HepG2 (cell line): ENCODE results near the gene AQP7. TPM values are rescaled to one million over a fixed set of nuclear protein-coding genes. Genes with fewer than 3 reads are reported as not detected.

Source experiments
- FIP1L1 ChIP-seq: fragments of 200-400 bp; formaldehyde crosslinking; IDR thresholded peaks from 2 replicates; pipeline ENCODE4 v1.6.1; 2018; ENCODE audit warnings: low read depth, mild to moderate bottlenecking, low read length, moderate library complexity, borderline replicate concordance; ENCODE audit not compliant: insufficient read depth
- GATA4 ChIP-seq: sonication (generic); IDR thresholded peaks from 2 replicates; pipeline ENCODE4 v1.6.1; 2016; ENCODE audit warnings: antibody characterized with exemption, low read depth, borderline replicate concordance
- HDAC6 ChIP-seq: fragments of 200-600 bp; sonication (generic); IDR thresholded peaks from 2 replicates; pipeline ENCODE4 v1.7.0; 2017; ENCODE audit warnings: mild to moderate bottlenecking, antibody characterized with exemption, low read length, low read depth
- NR1H2 ChIP-seq: sonication (generic); formaldehyde crosslinking; IDR thresholded peaks from 2 replicates; pipeline ENCODE4 v1.8.1; 2022; ENCODE audit warnings: low read depth, missing genetic modification reagents, borderline replicate concordance
- NR2F2 ChIP-seq: IDR thresholded peaks from 2 replicates; pipeline ENCODE4 v1.6.1; 2012; ENCODE audit warnings: low read depth, inconsistent platforms, borderline replicate concordance
- NRL ChIP-seq: sonication (generic); formaldehyde crosslinking; IDR thresholded peaks from 2 replicates; pipeline ENCODE4 v1.5.0; 2020; ENCODE audit warnings: missing genetic modification reagents, mild to moderate bottlenecking, moderate library complexity, borderline replicate concordance
- PLRG1 ChIP-seq: fragments of 450-650 bp; conservative IDR thresholded peaks from 2 replicates; pipeline ENCODE4 v1.6.1; 2016
- PRDM4 ChIP-seq: sonication (generic); formaldehyde crosslinking; IDR thresholded peaks from 2 replicates; pipeline ENCODE4 v1.9.0; 2021; ENCODE audit warnings: missing genetic modification reagents, borderline replicate concordance
- RAD51 ChIP-seq: fragments of 450-650 bp; IDR thresholded peaks from 2 replicates; pipeline ENCODE4 v1.6.1; 2016; ENCODE audit warnings: borderline replicate concordance
- SP5 ChIP-seq: IDR thresholded peaks from 2 replicates; pipeline ENCODE4 v1.6.1; 2016; ENCODE audit warnings: low read depth, borderline replicate concordance
- TAF15 ChIP-seq: fragments of 200-400 bp; formaldehyde crosslinking; IDR thresholded peaks from one replicate; pipeline ENCODE4 v1.6.1; 2018; ENCODE audit warnings: mild to moderate bottlenecking, low read depth, low read length; ENCODE audit not compliant: poor library complexity, severe bottlenecking
- THAP11 ChIP-seq: IDR thresholded peaks from 2 replicates; pipeline ENCODE4 v1.6.1; 2016; ENCODE audit warnings: missing biosample characterization, missing genetic modification reagents
- TOPORS ChIP-seq: sonication (generic); formaldehyde crosslinking; IDR thresholded peaks from 2 replicates; pipeline ENCODE4 v1.8.0; 2023; ENCODE audit warnings: mild to moderate bottlenecking, missing genetic modification reagents
- ZNF260 ChIP-seq: sonication (generic); formaldehyde crosslinking; IDR thresholded peaks from 2 replicates; pipeline ENCODE4 v1.4.0; 2020; ENCODE audit warnings: missing genetic modification reagents, low read depth, mild to moderate bottlenecking, borderline replicate concordance
- ZNF44 ChIP-seq: sonication (generic); formaldehyde crosslinking; IDR thresholded peaks from 2 replicates; pipeline ENCODE4 v1.5.1; 2020; ENCODE audit warnings: mild to moderate bottlenecking, missing genetic modification reagents
- ZSCAN30 ChIP-seq: sonication (generic); formaldehyde crosslinking; IDR thresholded peaks from 2 replicates; pipeline ENCODE4 v1.5.0; 2020; ENCODE audit warnings: mild to moderate bottlenecking, missing genetic modification reagents
- polyA plus RNA-seq, 8 experiments: library from polyadenylated mRNA; depleted of rRNA in 3 of 8; stranded (reverse) in 7 of 8; unstranded in 1 of 8; fragments of >200 nt; fragmentation: Illumina TruSeq in 4 of 8; extraction: Trizol in 4 of 8; gene quantifications; 2 replicates each; pipeline versions ENCODE4 v1.2.1 to v1.2.3, GENCODE V29; 2011 to 2016; ENCODE audit warnings: low read depth in 4 of 8, missing spikeins in 1 of 8, mixed read lengths in 1 of 8; ENCODE audit not compliant: insufficient read depth in 1 of 8
- total RNA-seq, 5 experiments: library from RNA; depleted of rRNA; stranded (reverse); fragments of >200 nt; fragmentation: Illumina TruSeq; extraction: Trizol; gene quantifications; 2 replicates each; pipeline ENCODE4 v1.2.3, GENCODE V29; 2016; ENCODE audit warnings: low read depth in 1 of 5
- TF ChIP-seq, protein P1 (sequence below): sonication (generic); formaldehyde crosslinking; IDR thresholded peaks from 2 replicates; pipeline ENCODE4 v1.8.1; 2023; ENCODE audit warnings: missing genetic modification reagents, mild to moderate bottlenecking, borderline replicate concordance
- TF ChIP-seq, protein P2 (sequence below): sonication (generic); formaldehyde crosslinking; IDR thresholded peaks from 2 replicates; pipeline ENCODE4 v1.4.0; 2020; ENCODE audit warnings: missing genetic modification reagents
- TF ChIP-seq, protein P3 (sequence below): sonication (generic); formaldehyde crosslinking; IDR thresholded peaks from 2 replicates; pipeline ENCODE4 v1.8.1; 2023; ENCODE audit warnings: mild to moderate bottlenecking, moderate library complexity, missing genetic modification reagents
- TF ChIP-seq, protein P4 (sequence below): sonication (generic); formaldehyde crosslinking; IDR thresholded peaks from 2 replicates; pipeline ENCODE4 v1.5.0; 2020; ENCODE audit warnings: mild to moderate bottlenecking, missing genetic modification reagents, moderate library complexity

The AQP7 gene
- total and polyA plus RNA-seq, 2 of the 13 experiments (the other 11 are each of a cell fraction or from before 2014, with no cell fraction given), result 1.9 to 2.1 TPM

GRCh38 chr9:33446946-33447798, 44.8 kb upstream of the AQP7 start, which contains the start of gene AQP3 (continued):
- TF ChIP-seq PLRG1, result no peak
- no peak for TF ChIP-seq NRL
- TF ChIP-seq SP5, result 0 out of 2 replicates have a peak, but pooled peaks have one; percentile 23
- TF ChIP-seq, protein P1, sequence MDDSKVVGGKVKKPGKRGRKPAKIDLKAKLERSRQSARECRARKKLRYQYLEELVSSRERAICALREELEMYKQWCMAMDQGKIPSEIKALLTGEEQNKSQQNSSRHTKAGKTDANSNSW (CRISPR knock-in tag), result no peak
- TF ChIP-seq ZNF44, result no peak
- no peak for TF ChIP-seq ZSCAN30 (CRISPR knock-in tag)
- no peak for TF ChIP-seq GATA4
- TF ChIP-seq ZNF260 (CRISPR knock-in tag), result no peak
- TF ChIP-seq THAP11 (CRISPR knock-in tag), result 0 out of 2 replicates have a peak, but pooled peaks have one; percentile 24
- no peak for TF ChIP-seq FIP1L1
- TF ChIP-seq, protein P2, sequence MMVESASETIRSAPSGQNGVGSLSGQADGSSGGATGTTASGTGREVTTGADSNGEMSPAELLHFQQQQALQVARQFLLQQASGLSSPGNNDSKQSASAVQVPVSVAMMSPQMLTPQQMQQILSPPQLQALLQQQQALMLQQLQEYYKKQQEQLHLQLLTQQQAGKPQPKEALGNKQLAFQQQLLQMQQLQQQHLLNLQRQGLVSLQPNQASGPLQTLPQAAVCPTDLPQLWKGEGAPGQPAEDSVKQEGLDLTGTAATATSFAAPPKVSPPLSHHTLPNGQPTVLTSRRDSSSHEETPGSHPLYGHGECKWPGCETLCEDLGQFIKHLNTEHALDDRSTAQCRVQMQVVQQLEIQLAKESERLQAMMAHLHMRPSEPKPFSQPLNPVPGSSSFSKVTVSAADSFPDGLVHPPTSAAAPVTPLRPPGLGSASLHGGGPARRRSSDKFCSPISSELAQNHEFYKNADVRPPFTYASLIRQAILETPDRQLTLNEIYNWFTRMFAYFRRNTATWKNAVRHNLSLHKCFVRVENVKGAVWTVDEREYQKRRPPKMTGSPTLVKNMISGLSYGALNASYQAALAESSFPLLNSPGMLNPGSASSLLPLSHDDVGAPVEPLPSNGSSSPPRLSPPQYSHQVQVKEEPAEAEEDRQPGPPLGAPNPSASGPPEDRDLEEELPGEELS (CRISPR knock-in tag), result no peak
- no peak for TF ChIP-seq TOPORS (CRISPR knock-in tag)
- no peak for TF ChIP-seq PRDM4 (CRISPR knock-in tag)
- no peak for TF ChIP-seq RAD51
- no peak for TF ChIP-seq TAF15
- TF ChIP-seq, protein P3, sequence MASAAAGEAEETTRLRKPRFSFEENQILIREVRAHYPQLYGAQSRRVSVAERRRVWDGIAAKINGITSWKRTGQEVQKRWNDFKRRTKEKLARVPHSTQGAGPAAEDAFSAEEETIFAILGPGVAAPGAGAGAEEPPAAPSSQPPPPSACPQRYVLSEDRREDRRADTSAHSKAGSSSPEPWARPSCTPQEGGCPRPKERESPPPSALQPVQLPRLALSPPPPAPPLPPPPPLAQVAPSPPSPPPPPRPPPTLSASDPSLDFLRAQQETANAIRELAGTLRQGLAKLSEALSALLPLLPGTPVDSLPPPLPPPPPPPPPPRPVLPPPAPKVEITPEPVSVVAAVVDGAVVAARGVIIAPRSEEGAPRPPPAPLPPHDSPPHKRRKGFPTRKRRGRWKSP (CRISPR knock-in tag), result 0 out of 2 replicates have a peak, but pooled peaks have one; percentile 30
- TF ChIP-seq, protein P4, sequence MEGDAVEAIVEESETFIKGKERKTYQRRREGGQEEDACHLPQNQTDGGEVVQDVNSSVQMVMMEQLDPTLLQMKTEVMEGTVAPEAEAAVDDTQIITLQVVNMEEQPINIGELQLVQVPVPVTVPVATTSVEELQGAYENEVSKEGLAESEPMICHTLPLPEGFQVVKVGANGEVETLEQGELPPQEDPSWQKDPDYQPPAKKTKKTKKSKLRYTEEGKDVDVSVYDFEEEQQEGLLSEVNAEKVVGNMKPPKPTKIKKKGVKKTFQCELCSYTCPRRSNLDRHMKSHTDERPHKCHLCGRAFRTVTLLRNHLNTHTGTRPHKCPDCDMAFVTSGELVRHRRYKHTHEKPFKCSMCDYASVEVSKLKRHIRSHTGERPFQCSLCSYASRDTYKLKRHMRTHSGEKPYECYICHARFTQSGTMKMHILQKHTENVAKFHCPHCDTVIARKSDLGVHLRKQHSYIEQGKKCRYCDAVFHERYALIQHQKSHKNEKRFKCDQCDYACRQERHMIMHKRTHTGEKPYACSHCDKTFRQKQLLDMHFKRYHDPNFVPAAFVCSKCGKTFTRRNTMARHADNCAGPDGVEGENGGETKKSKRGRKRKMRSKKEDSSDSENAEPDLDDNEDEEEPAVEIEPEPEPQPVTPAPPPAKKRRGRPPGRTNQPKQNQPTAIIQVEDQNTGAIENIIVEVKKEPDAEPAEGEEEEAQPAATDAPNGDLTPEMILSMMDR (CRISPR knock-in tag), result peak; percentile 67
- no peak for TF ChIP-seq NR1H2
- TF ChIP-seq NR2F2, result no peak
- no peak for TF ChIP-seq HDAC6
